Umbilical cord (tissue), 2 donors: ENCODE data around the gene GNA12. TPM values are rescaled to one million over a fixed set of nuclear protein-coding genes. Genes with fewer than 3 reads are reported as not detected.
A peak's percentile ranks its signal among the peaks of the same experiment; 100 is the strongest.

Source experiments
- DNase-seq: peaks from one replicate; pipeline ENCODE4 v3.0.0-alpha.2; 2015; ENCODE audit warnings: low spot score
- total RNA-seq: library from RNA; depleted of rRNA; stranded (reverse); fragments of >200 nt; gene quantifications from one replicate; pipeline ENCODE4 v1.2.3, GENCODE V29; 2014; ENCODE audit warnings: low replicate concordance; ENCODE audit not compliant: insufficient read depth

GNA12 gene
- total RNA-seq, 1 donor from 2014 or later: 34.7 TPM

DNA sequence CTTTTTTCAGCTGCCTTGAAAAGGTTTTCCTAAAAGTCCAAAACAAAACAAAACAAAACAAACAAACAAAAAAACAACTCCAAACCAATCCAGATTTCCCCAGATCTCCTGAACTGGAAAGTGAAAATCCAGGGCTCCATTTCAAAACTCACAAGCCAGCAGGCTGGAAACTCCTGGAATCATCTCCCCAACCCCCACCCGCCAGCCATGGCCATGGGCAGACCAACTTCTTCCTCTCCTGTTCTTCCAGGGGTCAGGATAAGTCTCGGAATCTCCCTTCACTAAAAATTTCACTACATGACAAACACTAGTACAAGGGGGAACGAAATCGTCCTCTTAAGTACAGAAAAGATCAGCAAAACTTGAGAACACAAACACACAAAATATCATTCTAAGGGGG is 40.4 kb downstream of the GNA12 start:
- DNase-seq: no peak

DNA sequence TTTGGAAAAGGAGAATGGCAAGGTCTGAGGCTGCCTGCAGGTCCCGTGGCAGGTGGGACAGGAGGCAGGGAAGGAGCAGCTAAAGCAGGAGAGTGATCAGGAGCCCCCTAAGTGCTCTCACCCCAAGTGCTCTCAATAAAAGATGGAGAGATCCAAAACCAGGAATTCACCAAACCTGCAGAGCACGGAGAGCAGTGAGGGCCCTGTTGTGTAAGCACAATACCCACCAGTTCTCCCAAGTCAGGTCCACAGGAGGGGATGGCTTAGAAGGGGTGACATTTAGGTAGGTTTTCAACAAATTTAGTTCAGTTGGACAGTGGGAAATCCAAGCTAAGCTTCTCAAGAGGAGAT is 40.8 kb downstream of the GNA12 start:
- DNase-seq: no peak

DNA sequence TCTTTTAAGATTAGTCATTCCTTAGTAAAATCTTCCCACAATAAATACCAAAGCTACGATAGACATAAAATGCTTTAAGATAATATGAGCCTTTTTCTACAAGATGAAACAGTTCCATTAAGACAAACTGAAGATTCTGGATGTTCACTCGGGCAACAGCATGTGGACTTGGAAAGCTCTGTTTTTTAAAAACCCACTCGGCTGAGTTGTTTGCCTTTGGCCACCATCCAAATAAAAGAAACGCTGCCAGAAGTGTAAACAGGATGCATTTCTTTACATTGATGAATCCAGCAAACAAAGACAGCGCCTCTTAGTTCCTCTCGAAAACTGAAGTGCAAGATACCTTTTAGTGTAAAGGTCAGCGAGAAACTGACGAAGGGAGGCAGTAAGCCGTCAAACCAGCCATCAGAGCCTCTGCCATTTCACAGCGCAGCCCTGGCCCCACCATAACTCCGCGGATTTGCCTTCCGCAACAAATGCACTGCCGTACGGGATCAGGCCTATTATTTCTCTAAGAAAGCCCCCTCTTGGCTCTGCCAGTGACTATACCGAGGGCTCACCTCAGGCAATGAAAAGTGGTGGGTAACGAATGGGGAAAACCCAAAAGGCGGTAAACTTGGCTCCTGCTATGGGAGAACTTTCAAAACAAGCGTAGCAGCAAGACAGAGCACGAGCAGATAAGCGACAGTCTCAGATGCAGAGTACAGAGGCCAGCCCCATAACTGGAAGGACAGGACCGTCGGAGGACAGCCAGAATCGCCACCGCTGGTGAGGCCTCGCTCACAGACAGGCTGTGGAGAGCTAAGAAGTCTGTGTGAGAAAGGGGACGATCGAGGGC is 41.4 kb downstream of the GNA12 start:
- peak; percentile 82 for DNase-seq

- DNase-seq: peak; percentile 57
Measured at GRCh38 chr7:2802101-2802500, 42.0 kb downstream of the GNA12 start.

DNA sequence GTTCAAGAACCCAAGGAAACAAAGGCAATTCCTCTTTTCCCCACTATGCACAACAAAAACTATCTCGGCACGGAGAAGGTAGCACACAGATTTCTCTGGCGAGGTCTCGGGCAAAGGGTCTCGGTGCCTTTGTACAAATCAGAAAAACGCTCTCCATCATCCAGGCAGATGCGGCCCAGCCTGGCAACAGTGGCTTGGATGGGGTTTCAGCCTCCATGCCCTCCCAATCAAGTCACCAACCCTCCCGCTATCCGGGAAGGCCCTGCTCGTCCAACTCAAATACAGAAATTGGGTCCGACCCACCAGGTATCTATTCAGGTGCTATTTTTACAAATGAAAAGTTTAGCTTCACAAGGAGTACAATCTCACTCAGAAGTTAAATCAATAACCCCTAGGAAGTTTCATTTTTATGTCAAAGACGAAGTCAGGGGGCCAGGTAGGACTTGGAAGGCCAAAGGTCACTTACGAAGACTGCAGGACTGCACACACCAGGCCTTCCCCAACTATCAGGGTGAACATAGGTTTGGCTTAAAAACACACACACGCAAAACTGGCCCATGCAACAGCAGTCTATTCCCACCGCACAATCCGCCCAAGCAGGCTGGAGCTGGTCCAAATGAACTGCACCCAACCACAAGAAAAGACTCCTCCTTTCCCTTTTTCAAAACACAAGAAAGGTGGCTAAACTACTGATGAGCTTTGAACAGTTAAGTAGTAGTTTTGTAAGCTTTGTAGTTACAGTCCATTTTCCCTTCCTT is 43.0 kb downstream of the GNA12 start:
- DNase-seq: peak; percentile 57

- DNase-seq: no peak
Measured at GRCh38 chr7:2800220-2800930, 43.7 kb downstream of the GNA12 start.

DNA sequence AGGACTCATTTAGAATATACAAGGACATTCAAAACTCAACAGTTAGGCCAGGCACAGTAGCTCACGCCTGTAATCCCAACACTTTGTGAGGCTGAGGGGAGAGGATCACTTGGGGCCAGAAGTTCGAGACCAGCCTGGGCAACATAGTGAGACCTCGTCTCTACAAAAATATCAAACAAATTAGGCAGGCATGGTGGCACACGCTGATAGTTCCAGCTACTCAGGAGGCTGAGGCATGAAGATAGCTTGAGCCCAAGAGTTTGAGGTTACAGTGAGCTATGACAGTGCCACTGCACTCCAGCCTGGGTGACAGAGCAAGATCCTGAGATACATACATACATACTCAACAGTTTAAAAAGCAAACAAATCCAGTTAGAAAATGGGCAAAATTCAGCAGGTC is 44.9 kb downstream of the GNA12 start:
- no peak for DNase-seq

- no peak for DNase-seq
Measured at GRCh38 chr7:2798669-2799068, 45.4 kb downstream of the GNA12 start.

DNA sequence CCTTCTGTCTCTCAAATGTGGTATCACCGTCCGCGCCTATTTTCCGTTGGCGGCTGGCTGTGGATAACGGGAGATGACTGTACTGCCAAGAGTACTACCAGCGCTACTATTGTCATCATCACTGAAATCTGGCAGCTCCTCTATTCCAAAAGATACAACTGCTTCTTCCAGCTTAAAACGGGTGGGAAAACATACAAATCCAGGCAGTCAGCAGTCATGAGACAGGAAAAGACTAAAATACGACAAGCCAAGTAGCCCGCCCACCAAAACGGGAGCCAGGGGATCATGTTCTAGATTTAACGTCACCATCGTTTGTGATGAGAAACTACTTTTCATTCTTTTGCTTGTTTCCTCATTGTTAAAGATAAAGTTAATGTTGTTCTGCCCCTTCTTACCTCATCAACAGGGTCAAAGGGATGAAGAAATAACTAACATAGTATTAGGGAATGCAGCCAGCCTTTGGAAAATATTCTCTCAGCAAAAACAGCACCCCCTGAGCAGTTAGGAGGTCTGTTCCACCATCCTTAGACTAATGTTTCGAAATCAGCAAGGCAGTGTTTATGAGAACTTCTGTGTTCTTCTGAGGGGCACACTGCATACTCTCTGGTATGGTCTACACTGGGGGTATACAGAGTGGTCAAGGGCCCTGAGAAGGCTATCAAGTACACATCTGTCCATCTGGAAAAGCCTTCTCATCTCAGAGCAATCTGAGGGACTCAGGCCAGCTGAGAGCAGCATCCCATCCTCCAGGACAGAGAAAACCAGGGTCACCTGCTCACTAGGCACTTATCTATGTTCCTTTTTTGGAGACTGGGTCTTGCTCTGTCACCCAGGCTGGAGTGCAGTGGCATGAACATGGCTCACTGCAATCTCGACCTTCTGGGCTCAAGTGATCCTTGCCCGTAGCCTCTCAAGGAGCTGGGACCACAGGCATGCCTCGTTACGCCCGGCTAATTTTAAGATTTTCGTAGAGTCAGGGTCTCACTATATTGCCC is 47.5 kb downstream of the GNA12 start:
- DNase-seq: peak; percentile 75

DNA sequence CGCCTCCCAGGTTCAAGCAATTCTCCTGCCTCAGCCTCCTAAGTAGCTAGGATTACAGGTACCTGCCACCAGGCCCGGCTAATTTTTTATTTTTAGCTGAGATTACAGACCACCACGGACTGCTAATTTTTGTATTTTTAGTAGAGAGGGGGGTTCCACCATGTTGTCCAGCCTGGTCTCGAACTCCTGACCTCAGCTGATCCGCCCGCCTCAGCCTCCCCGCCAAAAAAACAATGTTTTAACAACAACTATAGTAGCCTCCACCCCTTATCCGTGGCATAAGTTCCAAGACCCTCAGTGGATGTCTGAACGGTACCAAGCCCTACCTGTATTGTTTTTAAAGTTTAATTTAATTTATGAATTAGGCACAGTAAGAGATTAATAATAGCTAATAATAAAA is 48.2 kb downstream of the GNA12 start:
- no peak for DNase-seq

GRCh38 chr7:2794836-2795636 is 49.1 kb downstream of the GNA12 start:
- DNase-seq: no peak

GRCh38 chr7:2792856-2793487 is 51.1 kb downstream of the GNA12 start:
- no peak for DNase-seq

DNA sequence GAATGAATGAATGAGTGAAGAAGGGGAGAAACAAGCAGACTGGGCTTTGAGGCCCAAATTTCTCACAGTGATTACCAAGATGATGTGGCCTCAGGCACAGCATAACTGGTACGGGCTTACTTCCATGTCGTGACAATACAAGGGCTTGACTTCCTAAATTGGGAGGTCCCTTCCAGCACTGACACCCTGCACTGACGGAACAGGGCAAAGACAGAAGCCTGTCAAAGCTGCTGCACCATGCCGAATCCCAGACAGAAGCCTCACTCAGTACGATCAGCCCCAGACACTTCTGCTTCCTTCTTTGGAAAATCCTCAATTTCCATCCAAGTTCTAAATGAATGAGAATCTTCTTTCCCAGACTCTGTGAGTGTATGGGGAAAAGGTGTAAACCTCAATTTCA is 51.9 kb downstream of the GNA12 start:
- DNase-seq: no peak

GRCh38 chr7:2791390-2791789 is 52.7 kb downstream of the GNA12 start:
- no peak for DNase-seq

GRCh38 chr7:2787251-2787951 is 56.7 kb downstream of the GNA12 start:
- peak; percentile 70 for DNase-seq

GRCh38 chr7:2786607-2787116 is 57.4 kb downstream of the GNA12 start:
- no peak for DNase-seq

GRCh38 chr7:2785071-2785500 is 59.0 kb downstream of the GNA12 start:
- DNase-seq: peak; percentile 51

- no peak for DNase-seq
Measured at GRCh38 chr7:2782565-2782964, 61.5 kb downstream of the GNA12 start.

DNA sequence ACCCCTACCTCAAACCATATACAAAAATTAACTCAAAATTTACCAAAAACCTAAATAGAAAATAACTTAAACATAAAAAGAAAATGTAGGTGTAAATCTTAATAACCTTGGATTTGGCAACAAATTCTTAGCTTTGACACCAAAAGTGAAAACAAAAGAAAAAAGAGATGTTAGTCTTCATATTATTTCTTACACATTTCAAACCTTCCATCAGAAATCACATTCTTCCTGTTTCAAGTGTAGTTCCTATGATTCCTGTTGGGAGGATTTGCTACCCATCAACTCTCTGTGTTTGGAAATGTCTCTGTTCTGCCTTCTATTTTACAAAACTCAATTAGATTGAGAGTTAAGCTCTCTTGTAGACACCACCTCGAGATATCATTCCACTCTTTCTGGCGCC is 62.0 kb downstream of the GNA12 start:
- DNase-seq: no peak
